SKM-1 treated with dmso at 0.1 percent for 144 hours (cell line): ENCODE results near the gene POU2F3.

Experiments
- DNase-seq: peaks from one replicate; lab custom pipeline; 2025; ENCODE audit not compliant: unreplicated experiment; lab: John Stamatoyannopoulos, UW

POU2F3 gene

DNA sequence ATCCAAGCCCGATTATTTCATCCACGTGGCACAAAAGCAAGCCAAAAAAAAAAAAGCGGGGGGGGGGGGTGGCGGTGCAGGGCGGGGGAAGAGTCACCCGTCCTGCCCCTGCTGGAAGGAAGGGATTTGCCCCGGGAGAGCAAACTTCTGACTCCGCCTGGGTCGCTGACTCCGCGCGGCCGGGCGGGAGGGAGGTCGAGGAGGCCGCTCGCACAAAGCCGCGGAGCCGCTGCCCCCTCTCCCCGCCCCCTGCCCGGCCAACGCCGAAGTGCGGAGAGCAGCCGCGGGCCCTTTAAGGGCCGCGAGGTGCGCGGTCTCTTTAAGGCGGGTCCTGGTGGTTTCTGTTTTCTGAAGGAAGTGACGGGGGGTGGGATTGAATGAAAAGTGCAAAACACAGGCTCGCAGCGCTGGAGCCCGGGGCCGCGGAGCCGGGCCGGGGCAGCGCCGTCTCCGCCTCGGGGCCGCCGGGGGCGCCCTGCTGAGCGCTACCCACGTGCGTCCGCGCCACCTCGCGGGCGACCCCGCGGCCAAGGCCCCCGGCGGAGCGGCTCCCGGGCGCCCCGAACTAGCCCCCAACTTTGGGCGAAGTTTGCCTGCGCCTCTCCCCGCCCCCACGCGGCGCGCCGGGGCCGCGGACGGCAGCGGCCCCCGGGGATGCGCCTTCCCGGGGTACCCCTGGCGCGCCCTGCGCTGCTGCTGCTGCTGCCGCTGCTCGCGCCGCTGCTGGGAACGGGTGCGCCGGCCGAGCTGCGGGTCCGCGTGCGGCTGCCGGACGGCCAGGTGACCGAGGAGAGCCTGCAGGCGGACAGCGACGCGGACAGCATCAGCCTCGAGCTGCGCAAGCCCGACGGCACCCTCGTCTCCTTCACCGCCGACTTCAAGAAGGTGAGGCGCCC, 29.1 kb upstream of the POU2F3 start, which contains the start of gene OAF:
Gene OAF, plus strand, starts transcription at position 407 of the 896 bp plus-strand sequence. Its CDS starts 248 bp downstream, at position 655.
- DNase-seq: no peak

DNA sequence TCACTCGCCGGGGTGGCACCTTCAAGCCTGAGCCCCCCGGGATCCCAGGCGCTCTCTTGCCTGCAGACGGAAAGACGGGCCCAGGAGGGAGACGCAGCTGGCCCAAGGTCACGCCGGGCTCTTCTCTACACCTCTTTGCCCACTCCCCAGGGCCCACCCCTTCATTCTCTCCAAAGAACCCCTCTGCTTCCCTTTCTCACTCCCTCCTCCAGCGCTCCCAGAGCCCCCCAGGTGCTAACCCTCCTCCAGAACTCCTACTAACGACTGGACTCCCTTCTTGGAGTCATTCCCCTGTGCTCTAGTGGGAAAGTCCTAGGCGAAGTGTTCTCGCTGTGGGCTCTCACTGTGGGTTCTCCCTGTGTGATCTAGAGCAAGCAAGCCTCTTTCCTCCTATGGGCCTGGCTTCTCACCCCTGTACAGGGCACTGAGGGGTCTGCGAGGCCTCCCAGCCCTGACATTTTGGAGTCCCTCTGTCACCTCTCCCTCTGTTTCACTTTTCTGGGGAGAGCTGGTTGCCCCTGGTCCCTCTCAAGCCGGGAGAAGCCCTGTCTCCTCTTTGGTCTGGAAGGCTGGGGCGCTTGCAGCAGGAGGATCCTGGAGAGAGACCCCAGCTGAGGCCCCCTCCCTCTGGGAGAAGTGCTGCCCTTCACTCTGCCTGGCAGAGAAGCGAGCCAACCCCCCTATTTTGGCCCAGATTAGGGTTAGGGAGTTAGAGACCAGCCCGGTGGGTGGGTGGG, 28.2 kb upstream of the POU2F3 start:
- DNase-seq: no peak

DNA sequence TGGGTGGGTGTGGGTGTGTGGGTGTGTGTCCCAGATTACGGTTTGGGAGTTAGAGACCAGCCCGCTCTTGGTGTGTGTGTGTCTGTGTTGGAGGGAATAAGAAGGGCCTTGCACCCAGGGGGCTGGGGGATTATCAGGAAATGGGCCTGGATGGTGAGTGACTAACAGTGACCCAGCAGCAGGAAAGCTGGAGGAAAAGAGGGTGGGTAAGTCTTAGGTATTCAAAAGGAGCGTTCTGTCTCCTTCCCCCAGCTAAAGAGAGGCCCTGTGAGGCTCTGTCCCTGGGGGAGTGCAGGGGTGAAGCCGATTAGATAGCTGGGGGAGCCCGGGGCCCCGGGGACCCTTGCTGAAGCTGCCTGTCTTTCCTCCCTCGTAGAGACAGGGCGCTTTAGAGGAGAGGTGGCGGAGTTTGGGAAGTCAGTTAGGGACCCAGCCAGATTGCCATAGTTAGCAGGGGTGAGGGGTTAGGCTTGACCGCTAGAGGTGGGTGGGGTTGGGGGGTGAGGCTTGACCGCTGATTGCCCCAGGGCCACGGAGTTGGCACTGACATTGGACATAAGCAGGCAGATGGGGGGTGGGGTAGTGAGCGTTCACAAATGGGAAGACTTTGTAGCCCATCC, 27.6 kb upstream of the POU2F3 start:
- no peak for DNase-seq

DNA sequence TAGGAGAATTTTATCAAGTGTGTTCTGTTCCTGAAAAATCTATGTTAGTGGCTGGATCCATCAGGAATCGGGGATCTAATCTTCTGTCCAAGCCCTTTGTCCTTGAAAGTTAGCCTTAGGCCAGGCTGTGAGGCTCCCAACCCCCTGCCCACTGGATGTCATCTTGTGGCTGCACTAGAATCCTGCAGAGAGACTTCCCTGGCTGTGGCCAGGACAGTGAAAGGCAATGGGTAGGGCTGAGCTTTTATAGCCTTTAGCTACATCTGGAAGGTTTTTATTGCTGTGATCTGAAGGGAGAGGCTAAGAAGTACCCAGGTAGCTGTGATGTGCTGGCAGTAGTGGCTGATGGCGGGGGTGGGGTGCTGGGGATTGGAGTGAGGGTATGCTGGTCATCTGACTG, 27.0 kb upstream of the POU2F3 start:
- no peak for DNase-seq

DNA sequence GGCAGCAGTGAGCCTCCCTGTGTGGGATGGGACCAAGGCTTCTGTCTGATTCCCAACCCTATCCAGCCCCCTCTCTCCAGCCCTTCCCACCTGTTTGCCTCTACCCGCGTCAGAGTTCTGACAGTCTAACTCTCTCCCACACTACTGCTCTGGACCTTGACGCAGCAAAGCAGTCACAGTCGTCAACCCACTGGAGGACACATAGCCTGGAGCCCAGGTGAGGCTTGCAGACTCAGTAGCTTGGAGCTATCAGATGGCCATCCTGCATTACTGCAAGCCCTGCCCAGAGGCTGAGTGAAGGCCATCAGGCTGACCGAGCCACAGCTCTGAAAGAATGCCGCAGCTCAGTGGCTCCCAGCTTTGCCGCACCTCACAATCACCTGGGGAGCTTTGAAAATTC, 25.4 kb upstream of the POU2F3 start:
- DNase-seq: no peak

DNA sequence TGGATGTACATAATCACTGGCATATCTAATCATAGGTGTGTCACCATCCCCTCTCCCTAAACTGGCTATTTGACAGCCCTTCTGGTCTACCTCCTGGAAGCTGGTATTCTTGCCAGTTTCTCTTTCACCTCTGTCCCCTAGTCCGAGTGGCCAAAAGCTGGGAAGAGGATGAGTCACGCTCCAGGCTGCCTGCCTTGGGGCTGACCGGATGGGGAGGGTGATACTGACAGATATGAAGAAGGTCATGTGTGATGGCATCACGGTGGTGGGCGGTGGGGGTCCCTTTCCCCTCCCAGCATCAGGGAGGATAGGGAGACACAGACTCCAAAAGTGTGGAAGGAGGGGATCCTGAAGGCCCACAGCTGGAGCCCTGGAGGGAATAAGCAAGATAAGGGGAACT, 24.3 kb upstream of the POU2F3 start:
- no peak for DNase-seq

- DNase-seq: no peak
Measured at GRCh38 chr11:120216426-120217102, 23.4 kb upstream of the POU2F3 start.

DNA sequence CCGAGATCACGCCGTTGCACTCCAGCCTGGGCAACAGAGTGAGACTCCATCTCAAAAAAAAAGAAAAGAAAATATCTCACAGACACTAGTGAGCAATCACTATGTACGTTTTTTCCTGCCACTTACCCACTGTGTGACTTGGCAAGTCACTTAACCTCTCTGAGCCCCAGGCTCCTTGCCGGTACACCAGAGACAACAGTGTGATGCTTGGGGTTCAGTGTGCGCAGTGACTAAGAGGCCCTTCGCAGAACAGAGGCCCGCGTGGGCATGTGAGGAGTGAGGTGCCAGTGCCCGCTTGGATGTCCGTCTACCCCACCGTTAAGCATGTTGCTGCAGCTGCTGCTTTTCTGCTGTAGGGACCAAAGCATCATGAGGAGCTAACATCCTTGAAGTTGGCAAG, 22.4 kb upstream of the POU2F3 start:
- DNase-seq: no peak

- DNase-seq: no peak
Measured at GRCh38 chr11:120217941-120218694, 21.8 kb upstream of the POU2F3 start.

DNA sequence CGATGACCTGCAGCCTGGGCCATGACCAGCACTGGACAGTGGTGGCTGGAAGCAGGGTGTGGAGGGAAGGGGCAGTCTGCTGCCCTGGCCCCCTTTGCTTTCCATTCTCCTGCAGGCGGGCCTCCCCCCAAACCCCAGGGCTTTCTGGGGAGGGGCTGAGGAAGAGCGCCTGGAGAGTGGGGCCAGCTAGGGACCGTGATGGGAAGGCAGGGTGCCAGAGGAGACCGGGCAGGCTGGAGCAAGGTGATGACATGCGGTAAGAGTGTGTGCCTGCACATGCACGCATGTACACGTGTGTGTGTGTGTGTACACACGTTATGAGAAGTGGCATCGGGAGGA, 21.3 kb upstream of the POU2F3 start:
- no peak for DNase-seq

DNA sequence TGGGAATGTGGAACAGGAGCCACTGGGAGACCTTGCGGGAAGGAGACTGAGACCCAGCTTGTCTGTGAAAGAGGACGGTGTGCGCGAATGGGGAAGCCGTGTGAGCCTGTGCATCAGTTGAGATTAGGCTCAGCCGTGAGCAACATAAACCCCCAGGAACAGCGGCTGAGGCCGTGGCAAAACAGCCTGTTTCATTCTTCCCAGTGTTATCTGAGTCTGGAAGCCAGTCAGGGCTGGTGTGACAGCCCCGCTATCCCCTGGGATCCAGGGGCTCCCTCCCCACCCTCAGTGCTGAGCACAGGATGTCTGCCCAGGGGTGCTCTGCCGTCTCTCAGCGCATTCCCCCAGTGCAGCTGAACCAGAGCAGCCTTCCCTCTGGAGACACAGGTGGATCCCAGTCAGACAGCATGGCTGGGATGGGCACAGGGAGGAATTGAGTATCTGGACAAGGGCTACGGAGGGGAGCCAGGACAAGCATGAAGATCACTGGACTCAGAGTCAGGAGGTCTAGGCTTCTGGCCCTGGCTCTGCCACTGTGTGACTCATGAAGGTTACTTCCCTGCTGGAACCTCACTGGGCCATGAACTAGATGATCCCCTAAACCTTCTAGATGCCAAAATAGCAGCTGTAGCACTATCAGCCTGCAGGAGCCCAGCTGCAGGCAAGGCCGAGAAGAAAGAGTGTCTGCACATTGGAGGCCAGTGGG, 20.6 kb upstream of the POU2F3 start:
- no peak for DNase-seq

GRCh38 chr11:120219938-120220746, 19.8 kb upstream of the POU2F3 start:
- no peak for DNase-seq

DNA sequence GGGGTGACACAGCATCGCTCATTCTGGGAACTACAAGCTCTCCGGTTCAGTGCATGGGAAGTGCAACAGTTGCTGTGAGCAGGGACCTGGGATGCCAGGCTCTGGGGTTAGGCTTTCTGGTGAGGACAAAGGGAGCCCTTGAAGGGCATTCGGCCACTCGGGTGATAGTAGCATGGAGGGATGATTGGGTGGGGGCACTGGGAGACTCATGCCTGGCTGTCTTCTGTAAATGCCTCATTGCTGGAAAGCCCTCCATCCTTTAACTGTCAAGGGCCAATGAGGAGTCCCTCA, 19.2 kb upstream of the POU2F3 start:
- no peak for DNase-seq

- DNase-seq: no peak
Measured at GRCh38 chr11:120221115-120221752, 18.7 kb upstream of the POU2F3 start.

DNA sequence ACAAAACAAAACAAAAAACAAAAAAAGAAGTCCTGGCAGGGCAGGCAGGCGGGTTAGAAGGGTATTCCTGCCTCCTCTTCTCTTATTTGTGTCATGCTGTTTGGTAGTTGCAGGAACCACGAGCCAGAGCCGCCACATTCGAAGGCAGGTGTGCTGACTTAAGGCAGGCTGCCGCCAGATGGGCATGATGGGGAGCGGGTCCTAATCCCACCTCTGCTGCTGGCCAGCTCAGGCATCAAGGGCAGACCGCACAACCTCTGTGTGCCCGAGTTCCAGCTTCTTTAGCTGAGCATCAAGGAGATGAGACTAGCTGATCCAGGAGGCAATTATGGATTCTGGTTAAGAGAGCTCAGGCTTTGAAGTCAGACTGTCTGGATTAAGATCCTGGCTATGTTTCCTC, 17.0 kb upstream of the POU2F3 start:
- DNase-seq: no peak

DNA sequence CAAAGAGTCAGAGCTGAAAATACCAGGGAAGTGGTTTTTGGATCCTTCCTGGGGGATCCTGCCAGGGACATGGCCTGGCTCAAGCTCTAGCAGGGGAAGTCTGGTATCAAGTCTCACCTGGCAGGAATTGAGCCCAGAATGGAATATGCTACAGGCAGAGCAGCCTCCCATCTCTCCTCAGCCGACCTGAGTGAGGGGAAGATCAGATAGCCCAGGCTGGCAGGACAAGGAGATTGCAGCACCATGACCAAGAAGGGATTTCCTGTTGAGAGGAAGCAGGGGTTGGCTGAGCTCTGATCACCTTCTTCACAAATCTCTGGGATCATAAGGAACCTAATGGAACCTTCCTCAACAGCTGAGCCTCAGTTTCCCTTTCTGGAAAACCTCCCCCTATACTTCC, 16.1 kb upstream of the POU2F3 start:
- no peak for DNase-seq

DNA sequence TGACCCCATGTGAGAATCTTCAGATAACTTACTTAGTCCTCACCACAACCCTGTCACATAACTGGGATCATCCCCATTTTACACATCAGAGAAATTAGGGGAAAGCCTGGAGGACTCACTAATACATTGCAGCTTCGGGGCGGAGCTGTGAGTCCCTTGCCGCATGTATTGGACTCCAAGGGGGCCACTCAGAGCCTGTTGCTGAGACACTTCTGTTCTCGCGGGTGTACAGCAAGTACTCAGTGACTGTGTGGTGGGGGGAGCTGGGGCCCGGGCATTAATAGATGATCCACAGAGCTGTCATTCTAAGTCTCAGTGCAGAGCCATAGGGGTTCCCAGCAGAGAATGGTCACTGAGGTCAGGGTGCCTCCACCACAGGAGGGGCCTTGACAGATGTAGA, 15.6 kb upstream of the POU2F3 start:
- DNase-seq: no peak

DNA sequence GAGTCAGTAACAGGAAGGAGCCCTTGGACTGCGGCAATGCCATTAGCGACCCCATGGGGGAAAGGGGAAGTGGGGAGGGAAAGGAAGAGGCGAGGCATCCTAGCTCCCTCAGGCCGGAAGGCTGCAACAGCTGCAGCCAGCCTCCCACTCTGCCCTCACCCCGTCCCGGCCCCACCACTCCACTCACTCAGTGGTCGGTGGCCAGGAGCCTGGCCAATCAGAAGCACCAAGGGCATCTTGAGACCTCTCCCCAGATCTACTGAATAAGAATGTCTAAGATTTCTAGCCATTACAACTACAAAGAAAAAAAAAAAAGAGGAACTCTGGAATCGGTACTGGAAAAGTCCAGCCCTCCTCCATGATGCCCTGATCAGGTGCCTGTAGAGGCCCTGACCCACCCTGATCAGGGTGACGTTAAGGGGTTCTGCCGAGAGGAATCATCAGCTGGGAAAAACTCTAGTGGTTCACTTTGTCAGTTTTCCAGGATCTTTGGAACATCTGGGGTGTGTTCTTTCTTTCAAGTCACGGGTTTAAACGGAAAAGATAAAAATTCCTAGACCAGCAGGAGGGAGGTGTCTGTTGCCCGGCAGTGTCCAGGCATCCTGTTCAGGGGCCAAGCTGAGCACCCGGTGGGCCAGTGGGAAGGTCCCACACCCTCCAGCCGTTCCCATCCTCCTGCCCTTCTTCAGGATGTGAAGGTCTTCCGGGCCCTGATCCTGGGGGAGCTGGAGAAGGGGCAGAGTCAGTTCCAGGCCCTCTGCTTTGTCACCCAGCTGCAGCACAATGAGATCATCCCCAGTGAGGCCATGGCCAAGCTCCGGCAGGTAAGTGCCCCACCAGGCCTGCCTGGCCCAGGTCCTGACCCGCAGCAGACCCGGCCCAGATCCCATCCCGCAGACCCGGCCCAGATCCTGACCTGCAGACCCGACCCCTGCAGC, 14.7 kb upstream of the POU2F3 start:
- peak; percentile 57 for DNase-seq
